ENCODE measurements around the gene ABHD16A. TPM values are rescaled to one million over a fixed set of nuclear protein-coding genes. Genes with fewer than 3 reads are reported as not detected.
A peak's percentile ranks its signal among the peaks of the same experiment; 100 is the strongest.

The ABHD16A gene
- total RNA-seq, 4 donors from 2014 or later = 37.1 to 62.1 (median 49.9) TPM

DNA sequence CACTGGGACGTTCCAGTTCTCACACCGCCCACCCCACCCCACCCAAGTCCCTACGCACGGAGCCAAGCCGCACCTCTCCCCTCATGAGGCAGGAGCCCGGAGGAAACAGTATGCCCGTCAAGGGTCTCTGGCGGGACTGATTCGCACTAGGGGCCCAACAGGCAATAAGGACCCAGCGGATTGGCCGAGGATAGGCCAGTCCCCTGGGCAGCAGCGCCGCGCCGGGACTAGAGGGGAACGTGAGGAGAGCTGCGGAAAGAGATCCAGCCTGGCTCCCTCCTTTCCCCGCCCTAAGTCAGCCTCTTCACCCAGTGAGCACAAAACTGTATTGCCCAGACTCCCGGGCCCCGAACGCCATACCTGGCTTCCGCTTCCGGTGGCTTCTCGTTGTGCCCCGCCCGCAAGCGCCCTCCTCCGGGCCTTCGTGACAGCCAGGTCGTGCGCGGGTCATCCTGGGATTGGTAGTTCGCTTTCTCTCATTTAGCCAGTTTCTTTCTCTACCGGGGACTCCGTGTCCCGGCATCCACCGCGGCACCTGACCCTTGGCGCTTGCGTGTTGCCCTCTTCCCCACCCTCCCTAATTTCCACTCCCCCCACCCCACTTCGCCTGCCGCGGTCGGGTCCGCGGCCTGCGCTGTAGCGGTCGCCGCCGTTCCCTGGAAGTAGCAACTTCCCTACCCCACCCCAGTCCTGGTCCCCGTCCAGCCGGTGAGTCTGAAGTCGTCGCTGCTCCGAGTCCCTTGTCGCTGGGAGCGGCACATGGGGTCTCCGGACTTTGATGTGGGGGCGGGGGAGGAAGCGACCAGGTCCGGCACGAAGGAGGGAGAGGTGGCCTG lies 37.4 kb downstream of the ABHD16A start, which contains the start of gene CSNK2B:
Gene CSNK2B (plus strand): TSS at position 580 of the 836 bp plus-strand sequence. CDS start 752 bp downstream, outside the sequence.
- Histone ChIP-seq H3K36me3 (peaks cover 8 to 61% (median 23%) of the 10 kb centered on the region in 3 donors), H3K9me3 (no peaks in the 10 kb centered on the region), H3K27ac (peak within 1 kb of the TSS; percentile 60 to 99 (median 96)), H3K4me3 (peak within 1 kb of the TSS; percentile 67 to 93 (median 87)), H3K27me3 (no peaks in the 10 kb centered on the region), H3K4me1 (peaks cover 0 to 64% (median 26%) of the 10 kb centered on the region in 4 donors)
- peak; percentile 97 to 98 for DNase-seq (ENCODE audit: low spot score in 2 of 2)
- TF ChIP-seq, protein P1, sequence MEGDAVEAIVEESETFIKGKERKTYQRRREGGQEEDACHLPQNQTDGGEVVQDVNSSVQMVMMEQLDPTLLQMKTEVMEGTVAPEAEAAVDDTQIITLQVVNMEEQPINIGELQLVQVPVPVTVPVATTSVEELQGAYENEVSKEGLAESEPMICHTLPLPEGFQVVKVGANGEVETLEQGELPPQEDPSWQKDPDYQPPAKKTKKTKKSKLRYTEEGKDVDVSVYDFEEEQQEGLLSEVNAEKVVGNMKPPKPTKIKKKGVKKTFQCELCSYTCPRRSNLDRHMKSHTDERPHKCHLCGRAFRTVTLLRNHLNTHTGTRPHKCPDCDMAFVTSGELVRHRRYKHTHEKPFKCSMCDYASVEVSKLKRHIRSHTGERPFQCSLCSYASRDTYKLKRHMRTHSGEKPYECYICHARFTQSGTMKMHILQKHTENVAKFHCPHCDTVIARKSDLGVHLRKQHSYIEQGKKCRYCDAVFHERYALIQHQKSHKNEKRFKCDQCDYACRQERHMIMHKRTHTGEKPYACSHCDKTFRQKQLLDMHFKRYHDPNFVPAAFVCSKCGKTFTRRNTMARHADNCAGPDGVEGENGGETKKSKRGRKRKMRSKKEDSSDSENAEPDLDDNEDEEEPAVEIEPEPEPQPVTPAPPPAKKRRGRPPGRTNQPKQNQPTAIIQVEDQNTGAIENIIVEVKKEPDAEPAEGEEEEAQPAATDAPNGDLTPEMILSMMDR (IDR thresholded peaks at IDR 0.05) = peak in 1 of 5 experiments; percentile 34
- peak; percentile 73 to 86 for TF ChIP-seq POLR2A (IDR thresholded peaks at IDR 0.05)
- TF ChIP-seq EP300 (IDR thresholded peaks at IDR 0.05) = peak; percentile 94 to 95
- 0% methylated on average over 63 of the region's 63 CpGs for WGBS, 2 donors

DNA sequence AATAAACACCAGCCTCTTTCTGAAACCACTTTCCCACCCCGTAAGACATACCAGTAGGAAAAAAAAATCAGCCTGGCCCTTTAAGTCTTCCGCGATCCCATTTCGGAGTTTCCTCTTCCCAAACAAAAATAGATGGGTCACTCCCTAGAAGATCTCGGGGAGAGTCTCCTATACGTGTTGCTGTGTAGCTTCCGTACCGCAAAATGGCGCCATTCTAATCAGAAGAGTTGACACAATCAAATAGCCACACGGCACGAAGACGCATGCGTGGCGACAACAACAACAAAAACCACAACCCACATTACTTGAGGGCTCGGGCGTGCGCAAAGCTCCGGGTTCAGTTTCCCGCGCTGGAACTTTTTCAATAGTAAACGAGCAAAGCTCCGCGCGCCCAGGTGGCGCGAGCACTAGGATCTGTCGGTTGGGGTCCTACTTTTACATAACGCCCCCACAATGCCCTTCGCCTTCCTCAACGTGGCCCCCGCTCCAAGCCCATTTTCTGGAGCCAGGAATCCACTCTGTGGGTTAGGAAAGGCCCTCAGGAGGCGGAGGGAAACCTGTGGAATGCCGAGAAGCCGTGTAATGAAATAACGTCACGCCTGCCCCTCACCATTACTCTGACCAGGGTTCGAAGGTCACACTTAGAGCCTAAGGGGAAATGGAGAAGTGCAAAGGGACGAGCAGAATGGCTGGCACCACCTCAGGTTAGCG lies 38.2 kb downstream of the ABHD16A start, which contains the start of gene GPANK1:
Gene GPANK1 (minus strand): TSS at position 208 of the 711 bp plus-strand sequence. CDS start 519 bp downstream, outside the sequence.
- WGBS, 2 donors = 1% methylated on average over 39 of the region's 39 CpGs
- peaks cover 0 to 65% (median 26%) of the 10 kb centered on the region in 4 donors for H3K4me1 ChIP-seq
- H3K36me3 ChIP-seq = peaks cover 8 to 53% (median 17%) of the 10 kb centered on the region in 3 donors
- no peaks in the 10 kb centered on the region for H3K27me3 ChIP-seq
- TF ChIP-seq POLR2A (IDR thresholded peaks at IDR 0.05) (peak; percentile 62 to 69), EP300 (IDR thresholded peaks at IDR 0.05) (peak; percentile 58 to 92)
- TF ChIP-seq, protein P1 (IDR thresholded peaks at IDR 0.05) = peak in 1 of 5 experiments; percentile 10
- DNase-seq (ENCODE audit: low spot score in 2 of 2) = peak; percentile 83 to 95
- peak within 1 kb of the TSS; percentile 60 to 99 (median 96) for H3K27ac ChIP-seq
- H3K4me3 ChIP-seq = peak within 1 kb of the TSS; percentile 67 to 93 (median 87)
- H3K9me3 ChIP-seq = no peaks in the 10 kb centered on the region

DNA sequence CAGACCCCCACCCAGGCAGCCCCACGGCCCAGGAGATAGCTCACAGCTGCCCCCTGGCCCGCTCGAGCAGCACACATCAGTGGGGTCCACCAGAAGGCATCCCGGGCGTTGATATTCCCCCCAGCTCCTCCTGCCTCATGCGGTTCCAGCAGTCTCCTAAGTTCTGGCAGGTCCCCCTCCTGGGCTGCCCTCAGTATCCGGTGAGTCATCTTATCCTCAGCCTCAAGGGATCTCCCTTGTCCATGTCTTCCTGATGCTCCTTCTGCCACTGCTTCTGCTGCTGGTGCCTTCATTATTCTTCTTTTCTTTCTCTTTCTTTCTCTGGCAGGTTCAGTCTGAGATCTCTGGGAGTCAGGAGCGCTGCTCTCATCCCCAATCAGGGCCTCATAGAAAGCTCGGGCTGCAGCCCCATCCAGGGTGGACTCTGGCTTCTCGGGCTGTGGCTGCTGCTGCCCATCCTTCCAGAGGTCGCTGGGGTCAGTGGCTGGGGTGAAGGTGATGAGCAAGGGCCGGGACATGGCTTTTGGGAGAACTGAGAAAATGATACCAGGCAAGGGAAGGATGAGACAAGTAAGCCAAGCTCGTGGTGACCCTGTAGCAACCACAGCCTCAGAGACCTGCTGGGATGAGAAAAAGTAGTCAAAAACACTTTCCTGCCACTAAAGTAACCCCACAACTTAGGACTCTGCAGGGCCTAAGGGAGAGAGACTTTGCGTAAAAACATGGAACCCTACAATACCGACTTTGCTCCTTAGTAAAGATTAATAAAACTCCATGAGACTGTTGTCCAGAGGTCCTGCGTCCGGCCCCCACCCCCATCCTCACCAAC lies 38.9 kb downstream of the ABHD16A start:
- H3K27me3 ChIP-seq = no peaks in the 10 kb centered on the region
- H3K27ac ChIP-seq = peak overlapping the region; percentile 60 to 99 (median 96)
- 9 to 10% methylated on average over 15 to 16 of the region's 17 CpGs for WGBS, 2 donors
- peak in 1 of 2 donors; percentile 63 for DNase-seq (ENCODE audit: low spot score in 2 of 2)
- H3K4me3 ChIP-seq = peak overlapping the region; percentile 67 to 93 (median 87)
- TF ChIP-seq, protein P1 (IDR thresholded peaks at IDR 0.05) = no peak
- TF ChIP-seq POLR2A (IDR thresholded peaks at IDR 0.05) = no peak
- TF ChIP-seq EP300 (IDR thresholded peaks at IDR 0.05) = peak in 1 of 2 donors; percentile 30
- H3K4me1 ChIP-seq = peaks cover 0 to 73% (median 32%) of the 10 kb centered on the region in 4 donors
- H3K36me3 ChIP-seq = peaks cover 8 to 46% (median 11%) of the 10 kb centered on the region in 3 donors
- H3K9me3 ChIP-seq = no peaks in the 10 kb centered on the region

DNA sequence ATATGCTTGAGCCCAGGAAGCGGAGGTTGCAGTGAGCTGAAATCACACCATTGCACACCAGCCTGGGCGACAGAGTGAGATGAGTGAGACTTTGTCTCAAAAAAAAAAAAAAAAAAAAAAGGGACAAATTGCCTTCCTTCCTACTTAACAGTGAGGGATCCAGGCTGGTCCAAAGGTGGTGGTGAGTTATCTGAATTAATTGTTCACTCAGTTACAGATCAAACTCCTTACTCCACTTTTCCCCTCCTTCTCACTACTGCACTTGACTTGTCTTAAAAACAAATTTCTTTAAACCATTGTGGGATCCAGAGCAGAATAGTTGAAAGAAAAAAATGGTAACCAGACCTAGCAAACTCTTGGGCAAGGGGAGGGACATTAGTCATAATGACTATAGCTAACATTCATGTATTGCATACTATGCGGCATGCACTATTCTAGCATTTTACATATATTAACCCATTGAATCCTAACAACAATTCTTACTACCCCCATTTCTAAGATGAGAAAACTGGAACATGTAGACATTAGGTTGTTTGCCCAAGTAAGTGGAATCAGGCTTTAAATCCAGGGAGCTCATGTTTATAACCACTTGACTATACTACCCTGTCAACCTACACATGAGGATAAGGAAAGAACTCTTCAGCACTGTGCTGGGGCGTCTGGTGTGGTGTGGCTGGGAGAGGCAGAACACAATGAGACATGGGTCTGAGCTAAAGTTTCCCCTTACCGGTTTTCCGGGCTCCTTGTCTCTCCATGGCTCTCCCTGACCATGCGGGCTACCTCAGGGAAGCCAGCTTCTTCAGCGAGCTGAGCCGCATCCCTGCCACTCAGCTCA lies 39.8 kb downstream of the ABHD16A start:
- Histone ChIP-seq H3K27ac (peak overlapping the region; percentile 60 to 99 (median 96)), H3K9me3 (no peaks in the 10 kb centered on the region), H3K4me1 (peaks cover 0 to 74% (median 40%) of the 10 kb centered on the region in 4 donors), H3K27me3 (no peaks in the 10 kb centered on the region), H3K4me3 (peak overlapping the region; percentile 67 to 93 (median 87)), H3K36me3 (peaks cover 3 to 44% (median 8%) of the 10 kb centered on the region in 3 donors)
- 39% methylated on average over 9 of the region's 9 CpGs for WGBS, 2 donors
- TF ChIP-seq, protein P1 (IDR thresholded peaks at IDR 0.05) = no peak
- TF ChIP-seq POLR2A (IDR thresholded peaks at IDR 0.05) (no peak), EP300 (IDR thresholded peaks at IDR 0.05) (no peak)
- no peak for DNase-seq (ENCODE audit: low spot score in 2 of 2)

Data from tibial nerve (tissue), 4 donors.